Measurements from ENCODE around the gene GRID1.

DNA sequence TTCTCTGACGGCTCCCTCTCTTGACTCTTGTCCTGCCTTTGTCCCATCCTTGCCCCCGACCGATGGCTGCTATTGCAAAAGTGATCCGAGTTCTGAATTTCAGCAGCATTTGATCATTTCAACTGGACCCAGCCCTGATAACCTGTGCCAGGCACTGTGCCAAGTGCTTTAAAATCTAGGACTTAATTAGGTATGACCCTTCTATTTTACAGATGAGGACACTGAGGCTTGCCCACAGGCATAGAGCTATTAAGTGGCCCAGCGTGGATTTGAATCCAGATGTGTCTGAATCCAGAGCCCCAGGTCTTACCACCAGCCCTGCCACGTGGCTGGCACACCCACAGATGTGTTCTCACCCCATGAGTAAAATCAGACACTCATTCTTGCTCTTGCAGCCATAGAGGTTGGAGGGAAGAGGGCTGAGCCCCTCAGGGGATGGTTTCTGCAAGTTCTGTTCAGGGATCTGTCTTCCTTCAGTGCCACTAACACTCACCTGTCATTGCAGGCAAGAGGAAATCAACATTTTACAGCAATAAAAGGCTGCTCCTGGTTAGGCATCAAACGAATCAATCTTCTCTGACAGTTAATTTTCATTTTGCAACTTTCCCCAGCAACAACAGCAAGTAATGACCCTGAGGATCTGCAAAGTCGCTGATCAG, 101.2 kb downstream of the GRID1 start:
- no peak for TF ChIP-seq EZH2 (IDR thresholded peaks at IDR 0.05; ENCODE audit: insufficient read depth, low read length)
- TF ChIP-seq, protein P1, sequence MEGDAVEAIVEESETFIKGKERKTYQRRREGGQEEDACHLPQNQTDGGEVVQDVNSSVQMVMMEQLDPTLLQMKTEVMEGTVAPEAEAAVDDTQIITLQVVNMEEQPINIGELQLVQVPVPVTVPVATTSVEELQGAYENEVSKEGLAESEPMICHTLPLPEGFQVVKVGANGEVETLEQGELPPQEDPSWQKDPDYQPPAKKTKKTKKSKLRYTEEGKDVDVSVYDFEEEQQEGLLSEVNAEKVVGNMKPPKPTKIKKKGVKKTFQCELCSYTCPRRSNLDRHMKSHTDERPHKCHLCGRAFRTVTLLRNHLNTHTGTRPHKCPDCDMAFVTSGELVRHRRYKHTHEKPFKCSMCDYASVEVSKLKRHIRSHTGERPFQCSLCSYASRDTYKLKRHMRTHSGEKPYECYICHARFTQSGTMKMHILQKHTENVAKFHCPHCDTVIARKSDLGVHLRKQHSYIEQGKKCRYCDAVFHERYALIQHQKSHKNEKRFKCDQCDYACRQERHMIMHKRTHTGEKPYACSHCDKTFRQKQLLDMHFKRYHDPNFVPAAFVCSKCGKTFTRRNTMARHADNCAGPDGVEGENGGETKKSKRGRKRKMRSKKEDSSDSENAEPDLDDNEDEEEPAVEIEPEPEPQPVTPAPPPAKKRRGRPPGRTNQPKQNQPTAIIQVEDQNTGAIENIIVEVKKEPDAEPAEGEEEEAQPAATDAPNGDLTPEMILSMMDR (IDR thresholded peaks at IDR 0.05; ENCODE audit: insufficient read depth, low read depth, low read length) = no peak
